ENCODE measurements around the gene TGFA. TPM values are rescaled to one million over a fixed set of nuclear protein-coding genes. Genes with fewer than 3 reads are reported as not detected.

The TGFA gene
- total and polyA plus RNA-seq, 10 of the 15 experiments (the other 5 are each of a cell fraction or from before 2014, with no cell fraction given) = 0.03 to 0.23 TPM; not detected in 8

- TF ChIP-seq HSF1 (IDR thresholded peaks at IDR 0.05; ENCODE audit: low read depth, low read length) (no peak), TCF3 (IDR thresholded peaks at IDR 0.05; ENCODE audit: borderline replicate concordance, insufficient read depth, low read depth, low read length) (no peak), MEF2B (IDR thresholded peaks at IDR 0.05; ENCODE audit: partially characterized antibody, poor library complexity, severe bottlenecking) (no peak), EED (IDR thresholded peaks at IDR 0.05; ENCODE audit: low read depth) (no peak), TARDBP (IDR thresholded peaks at IDR 0.05; ENCODE audit: borderline replicate concordance) (no peak), JUNB (IDR thresholded peaks at IDR 0.05) (no peak), YY1 (IDR thresholded peaks at IDR 0.05; ENCODE audit: low read depth, low read length) (no peak), STAT3 (IDR thresholded peaks at IDR 0.05; ENCODE audit: low read depth, low read length) (no peak), CHD1 (IDR thresholded peaks at IDR 0.05; ENCODE audit: low read depth, low read length) (no peak), ZSCAN29 (IDR thresholded peaks at IDR 0.05) (no peak)
These were observed 44.6 kb upstream of the TGFA start (continued) for GRCh38 chr2:70598197-70598596.

- POLR2A ChIA-PET = no interaction called here
- SMC1A ChIA-PET (ENCODE audit: uncharacterized antibody, unreplicated experiment) = no interaction called here
- no TSS peak for BruUV-seq (replicated peaks)
These were observed 43.1 kb upstream of the TGFA start for GRCh38 chr2:70596739-70597138.

More at GRCh38 chr2:70596739-70597138, 43.1 kb upstream of the TGFA start:
- DNase-seq (ENCODE audit: low read depth, low spot score) (no peak), ATAC-seq (no peak), FAIRE-seq (no peak)
- no peak overlapping the region for H3K27ac ChIP-seq (ENCODE audit: control insufficient read depth, insufficient read depth)
- no peaks in the 10 kb centered on the region; the same call in 2 of the 3 replicates for H3K9me3 ChIP-seq (replicated peaks; ENCODE audit: control insufficient read depth, insufficient read depth, low read length)
- in situ Hi-C loops (cut with MboI) (no loop called here), intact Hi-C loops (cut with micrococcal nuclease; ENCODE audit: unreplicated experiment) (no loop called here)
- H2AFZ ChIP-seq (ENCODE audit: control insufficient read depth, low read depth, low read length) = no peak overlapping the region
- ChIA-PET RAD21 (ENCODE audit: unreplicated experiment) (no interaction called here), CTCF (interaction anchor here (0.5 kb wide), 1 partner anchor 996 kb away, joined by 3 read pairs; no protein-coding TSS in a partner anchor)
- no peaks in the 10 kb centered on the region for H4K20me1 ChIP-seq (ENCODE audit: control insufficient read depth, insufficient read depth)
- 41% methylated on average over 7 of the region's 7 CpGs for WGBS (ENCODE audit: insufficient coverage, insufficient replicate concordance, low lambda C conversion rate, missing lambda C conversion rate)
- TF ChIP-seq IRF3 (IDR thresholded peaks at IDR 0.05) (no peak), ZSCAN29 (IDR thresholded peaks at IDR 0.05) (no peak)
- H3K4me3 ChIP-seq = no peak overlapping the region
- H3K27me3 ChIP-seq (replicated peaks in 1 of 2; ENCODE audit: control insufficient read depth in 2 of 2, insufficient read depth in 2 of 2, low read length in 1 of 2) = no peaks in the 10 kb centered on the region
- H3K9ac ChIP-seq (ENCODE audit: control insufficient read depth, insufficient read depth, low read length) = no peak overlapping the region
- no peaks in the 10 kb centered on the region for H3K79me2 ChIP-seq (ENCODE audit: control insufficient read depth, insufficient read depth, low read length)
- no peaks in the 10 kb centered on the region for H3K4me1 ChIP-seq (ENCODE audit: control insufficient read depth, insufficient read depth, low read length)
- H3K36me3 ChIP-seq (ENCODE audit: control insufficient read depth in 2 of 2, insufficient read depth in 2 of 2, low read length in 1 of 2) = no peaks in the 10 kb centered on the region
- H3K4me2 ChIP-seq (ENCODE audit: control insufficient read depth, insufficient read depth) = no peak overlapping the region
